PFSK-1 (cell line): ENCODE measurements around the gene EFNA2.

Experiments used
- POLR2AphosphoS5 ChIP-seq: IDR thresholded peaks from 2 replicates; pipeline ENCODE4 v1.6.1; 2012; ENCODE audit warnings: low read depth, mild to moderate bottlenecking, control low read depth, low read length, moderate library complexity
- TAF1 ChIP-seq: IDR thresholded peaks from 2 replicates; pipeline ENCODE4 v1.6.1; 2012; ENCODE audit warnings: low read length, control low read depth, borderline replicate concordance; ENCODE audit not compliant: insufficient read depth
- TF ChIP-seq, protein P1 (sequence below), 2 experiments: IDR thresholded peaks; 2 replicates each; pipeline versions ENCODE4 v1.6.1 to v1.8.0; 2011 to 2012; ENCODE audit warnings: low read depth in 2 of 2, low read length in 2 of 2, control low read depth in 1 of 2, inconsistent platforms in 1 of 2, mild to moderate bottlenecking in 1 of 2, moderate library complexity in 1 of 2; ENCODE audit not compliant: insufficient read depth in 1 of 2

DNA sequence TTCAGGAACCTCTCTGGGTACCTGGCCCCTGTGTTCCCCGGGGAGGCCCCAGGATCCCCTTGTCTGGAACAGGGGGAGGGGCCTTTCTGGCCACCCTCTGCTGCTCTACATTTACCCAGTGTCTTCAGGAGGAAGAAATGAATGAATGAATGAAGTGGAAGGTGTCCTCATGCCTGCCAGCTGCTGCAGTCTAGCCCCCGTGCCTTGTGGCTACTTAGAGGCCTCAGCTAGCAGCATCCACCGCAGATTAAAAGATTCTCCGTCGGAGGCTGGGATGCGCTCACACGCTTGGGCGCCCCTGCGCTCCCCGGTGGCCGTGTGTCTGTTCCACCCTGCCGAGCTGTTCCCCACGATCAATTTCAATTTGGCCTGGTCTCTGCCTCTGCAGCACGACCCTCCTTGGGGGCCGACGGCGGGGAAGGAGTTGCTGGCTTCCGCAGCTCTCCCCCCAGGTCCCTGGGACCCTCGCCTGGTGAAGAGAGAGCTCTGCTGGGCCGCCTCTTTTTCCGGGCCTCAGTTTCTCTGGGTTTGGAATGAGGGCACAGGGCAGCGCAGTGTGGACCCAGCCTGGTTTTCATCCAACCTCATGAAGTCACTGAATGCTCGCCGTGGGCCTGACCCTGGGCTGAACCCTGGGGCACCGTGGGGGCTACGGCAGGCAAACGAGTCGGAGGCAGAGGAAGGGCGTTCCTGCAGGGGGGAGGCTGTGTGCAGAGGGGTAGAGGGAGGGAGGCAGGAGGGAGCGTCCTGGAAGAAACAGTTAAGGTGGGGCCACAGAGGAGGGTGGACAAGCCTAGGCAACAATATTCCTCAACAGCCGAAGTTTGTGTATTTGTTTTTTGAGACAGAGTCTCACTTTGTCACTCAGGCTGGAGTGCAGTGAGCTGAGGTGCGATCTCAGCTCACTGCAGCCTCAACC lies 28.3 kb downstream of the EFNA2 start:
- TF ChIP-seq POLR2AphosphoS5 (no peak), TAF1 (no peak)
- TF ChIP-seq, protein P1, sequence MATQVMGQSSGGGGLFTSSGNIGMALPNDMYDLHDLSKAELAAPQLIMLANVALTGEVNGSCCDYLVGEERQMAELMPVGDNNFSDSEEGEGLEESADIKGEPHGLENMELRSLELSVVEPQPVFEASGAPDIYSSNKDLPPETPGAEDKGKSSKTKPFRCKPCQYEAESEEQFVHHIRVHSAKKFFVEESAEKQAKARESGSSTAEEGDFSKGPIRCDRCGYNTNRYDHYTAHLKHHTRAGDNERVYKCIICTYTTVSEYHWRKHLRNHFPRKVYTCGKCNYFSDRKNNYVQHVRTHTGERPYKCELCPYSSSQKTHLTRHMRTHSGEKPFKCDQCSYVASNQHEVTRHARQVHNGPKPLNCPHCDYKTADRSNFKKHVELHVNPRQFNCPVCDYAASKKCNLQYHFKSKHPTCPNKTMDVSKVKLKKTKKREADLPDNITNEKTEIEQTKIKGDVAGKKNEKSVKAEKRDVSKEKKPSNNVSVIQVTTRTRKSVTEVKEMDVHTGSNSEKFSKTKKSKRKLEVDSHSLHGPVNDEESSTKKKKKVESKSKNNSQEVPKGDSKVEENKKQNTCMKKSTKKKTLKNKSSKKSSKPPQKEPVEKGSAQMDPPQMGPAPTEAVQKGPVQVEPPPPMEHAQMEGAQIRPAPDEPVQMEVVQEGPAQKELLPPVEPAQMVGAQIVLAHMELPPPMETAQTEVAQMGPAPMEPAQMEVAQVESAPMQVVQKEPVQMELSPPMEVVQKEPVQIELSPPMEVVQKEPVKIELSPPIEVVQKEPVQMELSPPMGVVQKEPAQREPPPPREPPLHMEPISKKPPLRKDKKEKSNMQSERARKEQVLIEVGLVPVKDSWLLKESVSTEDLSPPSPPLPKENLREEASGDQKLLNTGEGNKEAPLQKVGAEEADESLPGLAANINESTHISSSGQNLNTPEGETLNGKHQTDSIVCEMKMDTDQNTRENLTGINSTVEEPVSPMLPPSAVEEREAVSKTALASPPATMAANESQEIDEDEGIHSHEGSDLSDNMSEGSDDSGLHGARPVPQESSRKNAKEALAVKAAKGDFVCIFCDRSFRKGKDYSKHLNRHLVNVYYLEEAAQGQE (IDR thresholded peaks at IDR 0.05; ENCODE audit: insufficient read depth in 1 of 2, low read depth in 2 of 2, low read length in 2 of 2), result no peak
